PC-3 (cell line): Measurements from ENCODE around the gene ANKS1B.

Source experiments
- EZH2 ChIP-seq: fragments of 300-600 bp; sonication (generic); IDR thresholded peaks from one replicate; pipeline ENCODE4 v1.6.1; 2017; ENCODE audit warnings: antibody characterized with exemption, mild to moderate bottlenecking, low read length; ENCODE audit not compliant: unreplicated experiment
- TF ChIP-seq, protein P1 (sequence below): fragments of 300-600 bp; sonication (generic); conservative IDR thresholded peaks from 2 replicates; pipeline ENCODE4 v1.5.1; 2017; ENCODE audit warnings: antibody characterized with exemption, low read depth, mild to moderate bottlenecking, low read length

GRCh38 chr12:100026241-100026640 lies 41.5 kb upstream of the ANKS1B start:
- TF ChIP-seq, protein P1, sequence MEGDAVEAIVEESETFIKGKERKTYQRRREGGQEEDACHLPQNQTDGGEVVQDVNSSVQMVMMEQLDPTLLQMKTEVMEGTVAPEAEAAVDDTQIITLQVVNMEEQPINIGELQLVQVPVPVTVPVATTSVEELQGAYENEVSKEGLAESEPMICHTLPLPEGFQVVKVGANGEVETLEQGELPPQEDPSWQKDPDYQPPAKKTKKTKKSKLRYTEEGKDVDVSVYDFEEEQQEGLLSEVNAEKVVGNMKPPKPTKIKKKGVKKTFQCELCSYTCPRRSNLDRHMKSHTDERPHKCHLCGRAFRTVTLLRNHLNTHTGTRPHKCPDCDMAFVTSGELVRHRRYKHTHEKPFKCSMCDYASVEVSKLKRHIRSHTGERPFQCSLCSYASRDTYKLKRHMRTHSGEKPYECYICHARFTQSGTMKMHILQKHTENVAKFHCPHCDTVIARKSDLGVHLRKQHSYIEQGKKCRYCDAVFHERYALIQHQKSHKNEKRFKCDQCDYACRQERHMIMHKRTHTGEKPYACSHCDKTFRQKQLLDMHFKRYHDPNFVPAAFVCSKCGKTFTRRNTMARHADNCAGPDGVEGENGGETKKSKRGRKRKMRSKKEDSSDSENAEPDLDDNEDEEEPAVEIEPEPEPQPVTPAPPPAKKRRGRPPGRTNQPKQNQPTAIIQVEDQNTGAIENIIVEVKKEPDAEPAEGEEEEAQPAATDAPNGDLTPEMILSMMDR: no peak
- no peak for TF ChIP-seq EZH2
